Neuronal stem cell (in vitro differentiated cells): Measurements from ENCODE around the gene CHST13.

Source experiments
- DNase-seq: peaks from one replicate; pipeline ENCODE4 v3.0.0-alpha.2; 2013; ENCODE audit warnings: low spot score
- H2AFZ ChIP-seq: one replicate; pipeline ENCODE4 v1.6.1; 2013; ENCODE audit warnings: mild to moderate bottlenecking, low read length, inconsistent platforms
- H2AK5ac ChIP-seq: 2 replicates; pipeline ENCODE4 v1.6.1; 2013; ENCODE audit warnings: low read depth, mild to moderate bottlenecking, inconsistent platforms, low read length, moderate library complexity, mixed read lengths
- H2BK120ac ChIP-seq: 2 replicates; pipeline ENCODE4 v1.6.1; 2013; ENCODE audit warnings: low read depth, mild to moderate bottlenecking, inconsistent platforms, low read length, moderate library complexity, mixed read lengths
- H2BK12ac ChIP-seq: one replicate; pipeline ENCODE4 v1.6.1; 2013; ENCODE audit warnings: low read length, inconsistent platforms
- H2BK15ac ChIP-seq: 2 replicates; pipeline ENCODE4 v1.6.1; 2013; ENCODE audit warnings: mild to moderate bottlenecking, low read length, inconsistent platforms, mixed read lengths
- H2BK5ac ChIP-seq: one replicate; pipeline ENCODE4 v1.6.1; 2013; ENCODE audit warnings: inconsistent platforms, mild to moderate bottlenecking, low read length, moderate library complexity
- H3K14ac ChIP-seq: one replicate; pipeline ENCODE4 v1.6.1; 2013; ENCODE audit warnings: low read length, inconsistent platforms
- H3K18ac ChIP-seq: 2 replicates; pipeline ENCODE4 v1.6.1; 2013; ENCODE audit warnings: low read length, inconsistent platforms
- H3K23ac ChIP-seq: 2 replicates; pipeline ENCODE4 v1.6.1; 2013; ENCODE audit warnings: low read depth, mild to moderate bottlenecking, mixed read lengths, low read length, inconsistent platforms; ENCODE audit not compliant: poor library complexity
- H3K27ac ChIP-seq: replicated peaks from 3 replicates; pipeline ENCODE4 v1.5.1; 2013; ENCODE audit warnings: low read length, inconsistent platforms
- H3K27me3 ChIP-seq, 3 experiments: 2 replicates each; pipeline ENCODE4 v1.6.1; 2013; ENCODE audit warnings: low read length in 3 of 3, mild to moderate bottlenecking in 2 of 3, inconsistent platforms in 1 of 3, low read depth in 1 of 3, mixed read lengths in 1 of 3, moderate library complexity in 1 of 3; ENCODE audit not compliant: control insufficient read depth in 3 of 3, insufficient read depth in 3 of 3
- H3K36me3 ChIP-seq, 2 donors: replicated peaks in 1 of 2; 2 replicates each; pipeline ENCODE4 v1.6.1; 2013; ENCODE audit warnings: low read length in 2 of 2; ENCODE audit not compliant: control insufficient read depth in 2 of 2, insufficient read depth in 2 of 2
- H3K4ac ChIP-seq: 2 replicates; pipeline ENCODE4 v1.6.1; 2013; ENCODE audit warnings: inconsistent platforms, mild to moderate bottlenecking, low read length, moderate library complexity
- H3K4me1 ChIP-seq, 2 donors: 1 replicate in 1 of 2; 2 replicates in 1 of 2; pipeline ENCODE4 v1.6.1; 2013; ENCODE audit warnings: low read length in 2 of 2, low read depth in 1 of 2; ENCODE audit not compliant: control insufficient read depth in 2 of 2, insufficient read depth in 1 of 2
- H3K4me2 ChIP-seq: one replicate; pipeline ENCODE4 v1.6.1; 2013; ENCODE audit warnings: mild to moderate bottlenecking, low read length, inconsistent platforms; ENCODE audit not compliant: insufficient read depth, poor library complexity, severe bottlenecking
- H3K4me3 ChIP-seq, 2 donors: 2 replicates each; pipeline ENCODE4 v1.5.1; 2013; ENCODE audit warnings: low read length in 2 of 2, mild to moderate bottlenecking in 2 of 2, inconsistent platforms in 1 of 2, moderate library complexity in 1 of 2
- H3K79me1 ChIP-seq: one replicate; pipeline ENCODE4 v1.6.1; 2013; ENCODE audit warnings: low read depth, mild to moderate bottlenecking, inconsistent platforms, low read length, moderate library complexity
- H3K9ac ChIP-seq: one replicate; pipeline ENCODE4 v1.6.1; 2013; ENCODE audit warnings: mild to moderate bottlenecking, low read depth, low read length, inconsistent platforms; ENCODE audit not compliant: poor library complexity
- H3K9me3 ChIP-seq, 2 donors: replicated peaks in 1 of 2; 2 replicates each; pipeline versions ENCODE3 to v1.6.1; 2013; ENCODE audit warnings: low read length in 2 of 2, mild to moderate bottlenecking in 2 of 2, inconsistent platforms in 1 of 2, low read depth in 1 of 2, mixed read lengths in 1 of 2, moderate library complexity in 1 of 2; ENCODE audit not compliant: control insufficient read depth in 2 of 2, insufficient read depth in 1 of 2
- H4K8ac ChIP-seq: one replicate; pipeline ENCODE4 v1.6.1; 2013; ENCODE audit warnings: low read depth, mild to moderate bottlenecking, inconsistent platforms, low read length, moderate library complexity
- H4K91ac ChIP-seq: one replicate; pipeline ENCODE4 v1.6.1; 2013; ENCODE audit warnings: low read length, low read depth, mild to moderate bottlenecking, inconsistent platforms; ENCODE audit not compliant: poor library complexity
- WGBS, 2 donors: extraction: QIAGEN DNeasy Blood & Tissue Kit; methylation state at CpG; one replicate each; pipeline ENCODE4 v1.1.7; 2013; ENCODE audit warnings: missing lambda C conversion rate in 2 of 2, mixed read lengths in 1 of 2; ENCODE audit not compliant: insufficient read length in 2 of 2, insufficient replicate concordance in 1 of 2; ENCODE audit errors: extremely low coverage in 2 of 2; 5-methylcytosine and 5-hydroxymethylcytosine counted together

The CHST13 gene

DNA sequence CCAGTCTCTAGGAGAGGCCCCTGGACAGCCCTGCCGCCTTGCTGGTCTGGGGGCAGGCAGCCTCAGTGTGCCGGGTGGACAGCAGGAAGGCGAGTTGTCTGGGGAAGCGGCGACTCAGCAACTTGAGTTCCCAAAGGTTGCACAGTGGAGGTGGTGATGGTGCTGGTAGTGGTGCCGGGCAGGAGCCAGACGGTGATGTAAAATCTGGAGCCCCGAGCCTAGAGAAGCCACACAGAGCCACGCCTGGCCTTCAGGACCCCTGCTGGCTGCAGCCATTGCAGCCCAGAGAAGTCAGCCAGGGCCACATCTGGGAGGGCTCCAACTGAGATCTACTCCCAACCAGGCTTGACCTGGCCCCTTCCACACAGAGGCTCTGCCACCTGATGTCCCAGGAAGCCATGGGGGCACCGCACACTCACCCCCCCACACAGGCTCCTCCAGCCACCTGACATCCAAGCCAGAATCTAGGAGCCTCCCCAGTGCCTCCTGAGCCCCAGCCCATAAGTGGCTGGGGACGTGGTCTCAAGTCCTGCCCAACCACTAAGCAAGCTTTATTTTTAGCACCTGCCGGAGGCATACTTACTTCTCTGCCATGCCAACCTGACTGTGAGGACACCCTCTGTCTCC is 26.0 kb downstream of the CHST13 start:
- Histone ChIP-seq H3K79me1 (no peaks in the 10 kb centered on the region), H4K91ac (no peak overlapping the region), H3K27ac (no peak overlapping the region), H3K4ac (peak overlapping the region; percentile 41), H3K23ac (peak overlapping the region; percentile 39), H3K27me3 (peaks cover 0 to 31% (median 2%) of the 10 kb centered on the region in 3 experiments), H3K9ac (peak overlapping the region; percentile 52), H2BK120ac (no peak overlapping the region), H2BK15ac (peak overlapping the region; percentile 79), H2BK12ac (peak overlapping the region; percentile 53), H3K9me3 (no peaks in the 10 kb centered on the region), H2AK5ac (peak overlapping the region; percentile 58), H3K4me1 (peaks cover 12 to 21% of the 10 kb centered on the region in 2 donors), H3K36me3 (no peaks in the 10 kb centered on the region), H3K4me3 (no peak overlapping the region), H3K4me2 (no peak overlapping the region), H3K14ac (peak overlapping the region; percentile 63), H4K8ac (peak overlapping the region; percentile 45), H2BK5ac (peak overlapping the region; percentile 72), H2AFZ (peak overlapping the region; percentile 43), H3K18ac (peak overlapping the region; percentile 81)
- WGBS, 2 donors = no CpG with 5 or more reads among the region's 12 CpGs
- DNase-seq = no peak

DNA sequence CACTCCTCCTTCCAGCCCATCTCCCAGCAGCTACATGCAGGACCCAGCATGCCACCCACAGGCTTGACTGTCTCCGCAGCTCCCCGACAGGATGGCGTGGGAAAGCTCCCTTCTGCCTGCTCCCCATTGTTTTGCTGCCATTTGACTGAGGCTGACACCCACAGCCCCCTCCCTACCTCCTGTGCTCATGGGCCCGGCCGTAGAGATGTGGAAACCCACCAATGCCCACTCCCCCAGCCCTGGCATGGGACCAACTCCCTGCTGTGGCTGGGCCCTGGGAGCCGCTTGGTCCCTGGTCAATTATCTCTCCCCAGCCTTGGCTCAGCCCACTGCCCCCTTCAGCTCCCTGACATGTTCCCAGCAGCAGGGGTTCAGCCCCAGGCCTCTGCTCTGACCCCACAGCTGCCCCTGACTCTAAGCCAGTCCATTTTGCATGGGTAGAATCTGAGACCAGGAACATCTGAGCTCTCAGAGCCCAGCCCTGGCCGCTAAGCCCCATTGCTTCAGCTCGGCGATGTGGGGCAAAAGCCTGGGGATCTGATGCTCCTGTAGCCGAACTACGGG is 26.6 kb downstream of the CHST13 start:
- Histone ChIP-seq H3K23ac (peak overlapping the region; percentile 39), H2BK120ac (no peak overlapping the region), H3K9me3 (no peaks in the 10 kb centered on the region), H2BK5ac (peak overlapping the region; percentile 72), H3K27me3 (peaks cover 0 to 29% (median 2%) of the 10 kb centered on the region in 3 experiments), H4K91ac (no peak overlapping the region), H3K4me2 (no peak overlapping the region), H2AFZ (no peak overlapping the region), H3K4me1 (peaks cover 12 to 21% of the 10 kb centered on the region in 2 donors), H2BK12ac (no peak overlapping the region), H3K27ac (no peak overlapping the region), H2BK15ac (peak overlapping the region; percentile 79), H3K36me3 (no peaks in the 10 kb centered on the region), H3K18ac (peak overlapping the region; percentile 81), H3K4me3 (no peak overlapping the region), H3K9ac (peak overlapping the region; percentile 52), H3K79me1 (peaks cover 3% of the 10 kb centered on the region), H3K14ac (peak overlapping the region; percentile 63), H4K8ac (no peak overlapping the region), H2AK5ac (peak overlapping the region; percentile 21), H3K4ac (peak overlapping the region; percentile 41)
- DNase-seq = no peak
- WGBS, 2 donors = no CpG with 5 or more reads among the region's 11 CpGs

DNA sequence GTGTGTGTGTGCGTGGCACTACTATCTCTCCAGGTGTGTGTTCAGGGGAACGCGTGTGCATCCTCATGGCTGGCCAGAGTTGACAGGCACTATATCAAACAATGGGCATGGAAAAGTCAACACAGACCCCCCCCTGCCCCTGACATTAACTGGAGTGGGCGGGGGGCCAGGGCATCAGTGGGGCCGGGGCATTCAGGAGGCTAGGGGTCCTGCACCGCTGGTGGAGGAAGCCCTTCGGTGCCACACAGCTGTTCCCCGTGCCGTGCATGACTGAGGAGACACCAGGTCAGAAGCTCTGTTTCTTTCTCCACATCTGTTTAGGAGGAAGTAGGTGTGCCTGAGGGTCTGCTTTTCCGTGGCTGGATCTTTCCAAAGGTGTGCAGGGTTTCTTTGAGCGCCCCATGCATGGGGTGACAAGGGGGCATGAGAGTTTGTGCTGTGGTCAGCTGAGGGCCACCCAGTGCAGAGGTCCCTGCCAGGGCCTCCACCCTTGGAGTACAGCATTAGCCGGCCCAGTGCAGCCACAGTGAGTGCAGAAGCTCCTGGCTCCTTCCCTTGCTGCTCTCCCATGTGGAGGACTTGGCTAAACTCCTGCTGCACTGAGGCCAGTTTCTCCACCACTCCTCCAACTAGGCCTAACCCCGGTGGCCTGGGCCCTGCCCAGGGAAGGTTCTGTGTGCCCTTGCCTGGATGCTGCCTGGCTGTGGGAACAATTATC is 27.3 kb downstream of the CHST13 start:
- no peak overlapping the region for H3K4me3 ChIP-seq
- H3K4ac ChIP-seq = no peak overlapping the region
- peak overlapping the region; percentile 76 for H2BK12ac ChIP-seq
- H3K27me3 ChIP-seq = peaks cover 0 to 24% (median 2%) of the 10 kb centered on the region in 3 experiments
- H2AFZ ChIP-seq = no peak overlapping the region
- H3K14ac ChIP-seq = no peak overlapping the region
- no peak overlapping the region for H3K4me2 ChIP-seq
- no peaks in the 10 kb centered on the region for H3K9me3 ChIP-seq
- no peak overlapping the region for H2BK120ac ChIP-seq
- H3K27ac ChIP-seq = no peak overlapping the region
- H3K18ac ChIP-seq = peak overlapping the region; percentile 61
- peaks cover 12 to 21% of the 10 kb centered on the region in 2 donors for H3K4me1 ChIP-seq
- H3K9ac ChIP-seq = no peak overlapping the region
- no peak overlapping the region for H4K91ac ChIP-seq
- peak overlapping the region; percentile 7 for H4K8ac ChIP-seq
- H3K79me1 ChIP-seq = peaks cover 3% of the 10 kb centered on the region
- H2BK15ac ChIP-seq = peak overlapping the region; percentile 89
- WGBS, 2 donors = no CpG with 5 or more reads among the region's 13 CpGs
- peak overlapping the region; percentile 71 for H2AK5ac ChIP-seq
- H3K36me3 ChIP-seq = no peaks in the 10 kb centered on the region
- H2BK5ac ChIP-seq = peak overlapping the region; percentile 25
- no peak overlapping the region for H3K23ac ChIP-seq
- DNase-seq = no peak
